Mesodermal cell (in vitro differentiated cells): Measurements from ENCODE around the gene NFKB2. TPM values are rescaled to one million over a fixed set of nuclear protein-coding genes. Genes with fewer than 3 reads are reported as not detected.
A peak's percentile ranks its signal among the peaks of the same experiment; 100 is the strongest.

Experiments
- H3K27ac ChIP-seq: 2 replicates; pipeline ENCODE4 v1.7.0; 2013; ENCODE audit warnings: mild to moderate bottlenecking, low read depth, low read length, moderate library complexity; ENCODE audit not compliant: severe bottlenecking
- H3K36me3 ChIP-seq: 2 replicates; pipeline ENCODE4 v1.7.1; 2013; ENCODE audit warnings: mild to moderate bottlenecking, low read length, moderate library complexity; ENCODE audit not compliant: control insufficient read depth, insufficient read depth
- H3K4me1 ChIP-seq: one replicate; pipeline ENCODE4 v1.7.1; 2013; ENCODE audit warnings: mild to moderate bottlenecking, low read length; ENCODE audit not compliant: insufficient read depth, control insufficient read depth, poor library complexity, severe bottlenecking
- H3K4me3 ChIP-seq: 2 replicates; pipeline ENCODE4 v1.7.0; 2013; ENCODE audit warnings: low read length, control low read depth, mild to moderate bottlenecking; ENCODE audit not compliant: insufficient read depth, poor library complexity, severe bottlenecking; ENCODE audit errors: extremely low read depth
- H3K9me3 ChIP-seq: 2 replicates; pipeline ENCODE4 v1.7.1; 2013; ENCODE audit warnings: mild to moderate bottlenecking, low read length, moderate library complexity; ENCODE audit not compliant: control insufficient read depth
- WGBS, 2 experiments: methylation state at CpG; one replicate each; pipeline ENCODE4 v1.1.5; 2013; ENCODE audit warnings: missing lambda C conversion rate in 2 of 2; ENCODE audit not compliant: insufficient coverage in 2 of 2; 5-methylcytosine and 5-hydroxymethylcytosine counted together
- polyA plus RNA-seq, 2 experiments: library from polyadenylated mRNA; stranded (reverse); fragments of 50-300 nt; gene quantifications; one replicate each; pipeline ENCODE4 v1.2.3, GENCODE V29; 2013

NFKB2 gene
- 31.4 TPM for polyA plus RNA-seq (2013, experiment 1 of 2)
- 26.3 TPM for polyA plus RNA-seq (2013, experiment 2 of 2)

DNA sequence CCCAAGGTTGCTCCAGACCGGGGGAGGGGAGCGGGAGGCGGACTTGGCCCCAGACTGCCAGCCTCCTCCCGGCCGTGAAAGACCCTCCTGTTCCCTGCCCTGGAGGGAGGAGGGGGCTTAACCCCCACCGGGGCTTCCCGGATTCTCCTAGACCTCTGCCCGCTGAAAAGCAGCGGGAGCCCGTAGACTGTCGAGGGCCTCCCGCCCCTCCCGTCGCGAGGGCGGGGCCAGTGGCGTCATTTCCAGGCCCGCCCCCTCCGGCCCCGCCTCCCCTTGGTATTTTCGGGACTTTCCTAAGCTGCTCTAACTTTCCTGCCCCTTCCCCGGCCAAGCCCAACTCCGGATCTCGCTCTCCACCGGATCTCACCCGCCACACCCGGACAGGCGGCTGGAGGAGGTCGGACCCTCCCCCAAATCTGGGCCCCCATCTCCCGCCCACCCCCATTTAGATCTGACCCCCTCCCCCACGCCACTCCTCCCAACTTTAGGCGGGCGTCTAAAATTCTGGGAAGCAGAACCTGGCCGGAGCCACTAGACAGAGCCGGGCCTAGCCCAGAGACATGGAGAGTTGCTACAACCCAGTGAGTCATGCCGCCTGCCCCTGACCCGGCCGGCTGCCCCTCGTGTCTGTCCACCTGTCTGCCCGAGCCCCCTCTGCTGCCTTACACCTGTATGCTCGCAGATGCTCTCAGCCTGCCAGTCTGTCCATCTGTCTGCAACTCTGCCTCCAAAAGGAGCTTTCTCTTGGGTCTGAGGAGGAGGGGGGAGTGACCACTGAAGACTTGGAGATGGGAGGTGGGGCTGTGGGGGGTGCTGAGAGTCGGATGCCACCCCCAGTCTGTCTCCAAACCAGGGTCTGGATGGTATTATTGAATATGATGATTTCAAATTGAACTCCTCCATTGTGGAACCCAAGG is at the start of gene NFKB2:
NFKB2 (plus strand) TSS at position 306 of the 917 bp plus-strand sequence; CDS start at position 561, 255 bp downstream.
- 0 to 1% methylated on average over 19 to 38 of the region's 42 CpGs for WGBS, 2 experiments
- Histone ChIP-seq H3K4me1 (peaks cover 11% of the 10 kb centered on the region), H3K27ac (peak within 1 kb of the TSS; percentile 73), H3K9me3 (no peaks in the 10 kb centered on the region), H3K36me3 (peaks cover 16% of the 10 kb centered on the region), H3K4me3 (peak within 1 kb of the TSS; percentile 71)

- 40 to 100% methylated on average over 1 to 2 of the region's 2 CpGs for WGBS, 2 experiments
- H3K4me1 ChIP-seq: peaks cover 12% of the 10 kb centered on the region
- no peaks in the 10 kb centered on the region for H3K9me3 ChIP-seq
- no peak overlapping the region for H3K4me3 ChIP-seq
- H3K36me3 ChIP-seq: peaks cover 58% of the 10 kb centered on the region
- H3K27ac ChIP-seq: no peak overlapping the region
Measured at GRCh38 chr10:102347236-102347828, 48.2 kb upstream of the NFKB2 start.

GRCh38 chr10:102352066-102352715 is 43.3 kb upstream of the NFKB2 start:
- Histone ChIP-seq H3K9me3 (no peaks in the 10 kb centered on the region), H3K4me1 (no peaks in the 10 kb centered on the region), H3K27ac (no peak overlapping the region), H3K36me3 (peaks cover 78% of the 10 kb centered on the region), H3K4me3 (no peak overlapping the region)
- 82 to 84% methylated on average over 5 of the region's 7 CpGs for WGBS, 2 experiments

DNA sequence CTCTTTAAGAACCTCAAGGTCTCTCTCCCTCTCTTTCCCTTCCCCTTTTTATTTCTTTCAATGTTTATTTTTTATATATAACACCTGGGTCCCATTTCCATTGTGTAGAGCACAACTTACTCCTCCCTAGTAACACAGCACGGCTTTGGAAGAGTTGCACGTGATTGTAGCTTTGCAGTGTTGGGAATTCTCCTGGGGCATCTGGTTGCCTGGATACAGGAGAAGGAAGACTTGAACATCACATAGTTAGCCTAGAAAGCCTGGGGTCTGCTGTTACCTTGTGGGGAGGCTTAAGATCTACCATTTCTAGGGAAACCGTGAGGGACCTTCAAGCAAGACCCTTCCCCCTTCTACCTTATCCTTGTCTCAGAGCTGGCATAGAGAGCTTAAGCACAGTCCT is 41.1 kb upstream of the NFKB2 start:
- Histone ChIP-seq H3K9me3 (no peaks in the 10 kb centered on the region), H3K4me1 (no peaks in the 10 kb centered on the region), H3K4me3 (no peak overlapping the region), H3K27ac (no peak overlapping the region), H3K36me3 (peaks cover 82% of the 10 kb centered on the region)
- 100% methylated on average over 1 to 2 of the region's 3 CpGs for WGBS, 2 experiments

GRCh38 chr10:102358712-102359382 is 36.7 kb upstream of the NFKB2 start:
- 98 to 100% methylated on average over 3 to 4 of the region's 4 CpGs for WGBS, 2 experiments
- no peak overlapping the region for H3K27ac ChIP-seq
- H3K36me3 ChIP-seq: peaks cover 93% of the 10 kb centered on the region
- no peaks in the 10 kb centered on the region for H3K9me3 ChIP-seq
- no peak overlapping the region for H3K4me3 ChIP-seq
- H3K4me1 ChIP-seq: no peaks in the 10 kb centered on the region

- Histone ChIP-seq H3K4me1 (no peaks in the 10 kb centered on the region), H3K4me3 (no peak overlapping the region), H3K9me3 (peaks cover 4% of the 10 kb centered on the region), H3K27ac (no peak overlapping the region), H3K36me3 (peaks cover 91% of the 10 kb centered on the region)
- WGBS, 2 experiments: 93 to 100% methylated on average over 1 of the region's 1 CpG
Measured at GRCh38 chr10:102367441-102367840, 28.1 kb upstream of the NFKB2 start.

- H3K27ac ChIP-seq: no peak overlapping the region
- H3K4me1 ChIP-seq: no peaks in the 10 kb centered on the region
- H3K36me3 ChIP-seq: peaks cover 91% of the 10 kb centered on the region
- no peak overlapping the region for H3K4me3 ChIP-seq
- WGBS, 2 experiments: 89 to 90% methylated on average over 3 of the region's 3 CpGs
- peaks cover 4% of the 10 kb centered on the region for H3K9me3 ChIP-seq
Measured at GRCh38 chr10:102368077-102368476, 27.4 kb upstream of the NFKB2 start.

GRCh38 chr10:102371295-102371694 is 24.2 kb upstream of the NFKB2 start:
- 95% methylated on average over 2 of the region's 2 CpGs; no CpG with 5 or more reads in 1 of the 2 experiments for WGBS, 2 experiments
- no peak overlapping the region for H3K27ac ChIP-seq
- peaks cover 92% of the 10 kb centered on the region for H3K36me3 ChIP-seq
- H3K4me3 ChIP-seq: no peak overlapping the region
- peaks cover 4% of the 10 kb centered on the region for H3K9me3 ChIP-seq
- no peaks in the 10 kb centered on the region for H3K4me1 ChIP-seq

DNA sequence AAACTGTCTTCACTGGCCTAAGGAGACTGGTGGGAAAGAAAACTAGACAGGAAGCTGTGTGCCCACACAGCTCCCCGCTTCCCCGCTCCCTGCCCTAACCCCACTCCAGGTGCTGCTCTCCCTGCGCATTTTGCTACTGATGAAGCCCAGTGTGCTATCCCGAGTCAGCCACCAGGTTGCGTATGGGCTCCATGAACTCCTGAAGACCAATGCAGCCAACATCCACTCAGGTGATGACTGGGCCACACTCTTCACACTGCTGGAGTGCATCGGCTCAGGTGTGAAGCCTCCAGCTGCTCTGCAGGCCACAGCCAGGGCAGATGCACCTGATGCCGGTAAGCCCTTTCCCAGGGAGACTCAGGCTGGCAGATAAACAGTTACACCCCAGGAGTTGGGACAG is 20.3 kb upstream of the NFKB2 start:
- no peak overlapping the region for H3K4me3 ChIP-seq
- peaks cover 88% of the 10 kb centered on the region for H3K36me3 ChIP-seq
- no peak overlapping the region for H3K27ac ChIP-seq
- WGBS, 2 experiments: 89 to 93% methylated on average over 7 of the region's 7 CpGs
- peaks cover 4% of the 10 kb centered on the region for H3K9me3 ChIP-seq
- H3K4me1 ChIP-seq: no peaks in the 10 kb centered on the region

DNA sequence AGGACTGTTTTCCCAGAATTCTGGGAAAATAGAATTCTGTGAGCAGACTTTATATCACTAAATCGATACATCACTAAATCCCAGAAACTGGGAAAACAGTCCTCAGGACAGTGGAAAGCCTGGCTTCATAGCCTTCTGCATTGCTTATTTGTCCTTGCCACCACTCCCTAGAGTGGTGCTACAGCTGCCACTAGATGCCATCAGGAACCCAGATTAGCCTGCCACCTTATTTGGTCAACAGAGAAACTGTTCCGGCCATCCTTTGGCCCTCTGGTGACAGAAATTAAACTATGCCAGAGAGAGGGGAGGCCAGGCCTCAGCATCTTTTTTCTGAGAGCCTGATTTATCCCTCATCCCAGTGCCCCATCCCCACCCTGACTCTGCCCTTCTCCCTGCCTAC is 19.6 kb upstream of the NFKB2 start:
- WGBS, 2 experiments: 83 to 88% methylated on average over 2 of the region's 2 CpGs

More for the DNA sequence above, 19.6 kb upstream of the NFKB2 start:
- peaks cover 85% of the 10 kb centered on the region for H3K36me3 ChIP-seq
- H3K9me3 ChIP-seq: peaks cover 1% of the 10 kb centered on the region
- H3K4me1 ChIP-seq: no peaks in the 10 kb centered on the region
- H3K27ac ChIP-seq: no peak overlapping the region
- H3K4me3 ChIP-seq: no peak overlapping the region
